Hindlimb muscle (tissue), 1 donor: ENCODE results near the gene HSD3B1. TPM values are rescaled to one million over a fixed set of nuclear protein-coding genes. Genes with fewer than 3 reads are reported as not detected.
"Not testable (repeated sequence)": the region's sequence is repeated elsewhere in the genome, so short reads cannot be mapped to it uniquely, and the experiment has no call there.

Source experiments
- DNase-seq: peaks from one replicate; pipeline ENCODE4 v3.0.0-alpha.2; 2013
- polyA plus RNA-seq: library from polyadenylated mRNA; unstranded; fragments of 120-200 nt; gene quantifications from one replicate; pipeline ENCODE4 v1.2.1, GENCODE V29; 2013; ENCODE audit not compliant: insufficient read length

The HSD3B1 gene
- polyA plus RNA-seq, 1 donor = not detected

GRCh38 chr1:119492763-119493162 is 14.2 kb upstream of the HSD3B1 start:
- no peak for DNase-seq

GRCh38 chr1:119504831-119505230 is 2.2 kb upstream of the HSD3B1 start:
- no peak for DNase-seq

DNA sequence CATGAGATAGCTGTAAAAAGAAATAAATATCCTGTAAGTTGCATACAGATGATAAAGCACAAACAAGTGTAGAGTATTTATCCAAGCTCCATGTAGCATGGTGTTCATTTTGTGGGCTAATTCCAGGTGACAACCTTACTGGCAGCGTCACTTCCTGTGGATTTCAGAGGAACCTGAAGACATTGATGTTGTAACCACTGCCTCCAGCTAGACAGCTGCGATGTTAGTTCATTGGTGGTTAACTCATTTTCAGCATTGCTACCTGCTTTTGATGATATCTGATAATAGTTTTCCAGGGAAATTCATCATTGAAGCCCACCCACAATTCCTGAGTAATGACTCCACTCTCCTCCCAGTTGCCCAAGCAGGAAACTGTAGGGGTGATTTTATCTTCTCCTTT is 3.0 kb downstream of the HSD3B1 start:
- DNase-seq = no peak

GRCh38 chr1:119515221-119515620 is 8.2 kb downstream of the HSD3B1 start:
- no peak for DNase-seq

DNA sequence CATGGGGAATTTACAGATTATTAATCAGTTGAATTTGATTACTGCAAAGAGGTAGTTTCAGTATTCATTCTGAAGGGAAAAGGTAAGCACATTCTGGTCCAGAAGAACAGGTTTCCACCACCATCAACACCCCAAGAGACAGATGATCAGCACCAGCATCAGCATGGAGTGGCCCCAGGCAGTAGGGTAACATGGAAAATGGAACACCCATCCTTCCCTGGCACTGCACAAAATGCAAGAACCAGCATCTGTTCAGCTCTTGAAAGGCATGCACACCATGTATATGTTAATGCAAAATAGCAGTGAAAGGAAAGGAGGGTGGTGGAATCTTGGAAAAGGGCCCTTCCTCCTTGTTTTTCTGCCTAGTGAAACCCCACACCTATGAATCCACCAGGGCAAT is 9.2 kb downstream of the HSD3B1 start:
- DNase-seq = no peak

DNA sequence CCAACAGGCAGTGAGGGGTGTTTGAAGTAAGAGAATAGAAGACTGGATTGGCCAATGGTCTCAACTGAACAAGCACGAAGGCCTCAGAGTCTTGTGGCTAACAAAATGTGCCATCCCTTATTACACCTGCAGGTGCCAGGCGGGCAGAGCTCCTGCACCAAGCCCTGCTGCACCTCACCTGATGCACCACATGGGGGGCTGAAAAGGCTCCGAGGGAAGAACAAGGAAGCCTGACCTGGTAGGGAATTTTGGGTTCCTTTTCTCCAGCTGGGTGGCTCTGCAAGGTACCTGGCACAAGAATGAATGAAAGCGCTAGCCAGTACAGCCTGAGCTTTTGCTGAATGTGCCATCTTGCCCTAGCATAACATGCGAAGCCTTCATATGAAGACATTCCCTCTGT is 9.7 kb downstream of the HSD3B1 start:
- DNase-seq = no peak

GRCh38 chr1:119517667-119518066 is 10.7 kb downstream of the HSD3B1 start:
- DNase-seq = not testable (repeated sequence)

DNA sequence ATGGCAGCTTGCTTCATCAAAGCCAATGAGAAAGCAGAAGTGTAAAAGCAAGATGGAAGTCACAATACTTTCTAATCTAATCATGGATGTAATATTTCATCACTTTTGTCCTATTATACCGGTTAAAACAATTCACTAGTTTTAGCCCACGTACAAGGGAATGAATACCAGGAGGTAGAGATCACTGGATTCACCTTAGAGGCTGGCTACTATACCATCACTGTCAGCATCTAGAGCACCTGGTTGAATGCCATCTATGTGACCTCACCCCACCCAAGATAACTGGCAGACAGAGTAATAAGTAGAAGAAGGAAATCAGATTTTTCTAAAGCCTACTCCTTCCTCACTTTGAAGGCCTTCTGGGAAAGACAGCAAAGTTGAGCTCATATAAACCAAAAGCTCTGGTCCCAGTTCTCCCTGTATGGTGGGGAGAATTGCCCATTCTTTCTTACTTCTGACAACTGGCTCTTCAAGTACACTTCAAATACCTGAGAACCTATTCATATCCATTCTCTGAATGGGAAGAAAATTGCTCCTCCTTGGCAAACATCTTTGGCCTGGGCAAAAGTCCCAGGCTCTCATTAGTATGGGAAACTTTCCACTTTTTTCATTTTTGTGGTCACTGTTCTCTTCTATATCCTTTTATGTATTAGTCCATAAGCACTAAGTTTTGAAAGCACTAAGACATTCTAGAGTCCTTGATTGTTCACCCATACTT is 24.8 kb downstream of the HSD3B1 start:
- DNase-seq = no peak

- no peak for DNase-seq
These were observed 25.4 kb downstream of the HSD3B1 start for GRCh38 chr1:119532324-119532910.

DNA sequence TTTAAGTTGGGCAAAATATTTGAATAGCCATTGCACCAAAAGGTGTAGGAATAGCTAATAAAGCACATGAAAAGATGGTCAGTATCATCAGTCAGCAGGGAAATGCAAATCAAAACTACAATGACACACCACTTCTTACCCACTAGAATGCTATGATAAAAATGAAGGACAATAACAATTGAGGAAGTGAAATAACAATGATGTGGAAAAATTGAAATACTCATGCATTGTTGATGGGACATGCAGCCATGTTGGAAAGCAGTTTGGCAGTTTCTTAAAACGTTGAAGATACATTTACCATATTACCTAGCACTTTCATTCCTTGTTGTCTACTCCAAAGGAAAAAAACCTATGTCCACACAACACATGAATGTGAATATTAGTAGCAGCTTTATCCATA is 28.4 kb downstream of the HSD3B1 start:
- DNase-seq = no peak

- no peak for DNase-seq
These were observed 31.0 kb downstream of the HSD3B1 start for GRCh38 chr1:119537966-119538365.

- DNase-seq = no peak
These were observed 32.6 kb downstream of the HSD3B1 start for GRCh38 chr1:119539636-119540035.

GRCh38 chr1:119541389-119541788 is 34.4 kb downstream of the HSD3B1 start:
- no peak for DNase-seq

GRCh38 chr1:119542492-119542946 is 35.5 kb downstream of the HSD3B1 start:
- no peak for DNase-seq

GRCh38 chr1:119544165-119544762 is 37.3 kb downstream of the HSD3B1 start:
- no peak for DNase-seq

DNA sequence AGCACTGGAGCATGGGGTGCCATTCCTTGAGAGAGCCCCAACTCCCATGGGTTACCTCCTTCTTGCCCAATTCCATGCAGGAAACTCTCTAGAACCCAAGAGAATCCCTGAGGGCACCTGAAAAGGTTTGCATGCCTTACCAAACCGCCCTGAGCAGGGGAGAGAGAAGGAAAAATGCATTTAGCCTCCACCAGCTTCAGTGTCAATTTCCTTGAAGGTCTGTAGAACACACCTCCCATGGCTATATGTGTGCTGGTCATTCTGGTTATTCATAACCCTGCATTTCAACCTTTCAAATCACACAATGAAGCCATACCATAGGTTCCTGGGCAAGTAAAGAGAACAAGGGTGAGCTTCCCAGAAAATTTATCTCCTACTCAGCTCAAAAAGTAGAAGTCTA is 39.6 kb downstream of the HSD3B1 start:
- DNase-seq = no peak

GRCh38 chr1:119547306-119547705 is 40.3 kb downstream of the HSD3B1 start:
- DNase-seq = no peak

DNA sequence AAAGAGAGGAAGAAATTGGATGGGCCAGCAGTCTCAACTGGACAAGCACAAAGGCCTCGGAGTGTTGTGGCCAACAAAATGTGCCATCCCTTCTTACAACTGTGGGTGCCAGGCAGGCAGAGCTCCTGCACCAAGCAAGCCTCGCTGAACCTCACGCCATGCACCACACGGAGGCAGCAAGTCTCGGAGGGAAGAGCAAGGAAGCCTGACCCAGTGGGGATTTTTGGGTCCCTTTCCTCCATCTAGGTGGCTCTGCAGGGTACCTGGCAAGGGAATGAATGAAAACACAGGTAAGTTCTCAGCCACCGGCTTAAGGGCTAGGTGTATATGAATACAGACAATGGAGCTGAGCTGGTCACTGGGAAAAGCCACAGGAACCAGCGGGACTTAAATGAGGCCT is 40.8 kb downstream of the HSD3B1 start:
- no peak for DNase-seq

DNA sequence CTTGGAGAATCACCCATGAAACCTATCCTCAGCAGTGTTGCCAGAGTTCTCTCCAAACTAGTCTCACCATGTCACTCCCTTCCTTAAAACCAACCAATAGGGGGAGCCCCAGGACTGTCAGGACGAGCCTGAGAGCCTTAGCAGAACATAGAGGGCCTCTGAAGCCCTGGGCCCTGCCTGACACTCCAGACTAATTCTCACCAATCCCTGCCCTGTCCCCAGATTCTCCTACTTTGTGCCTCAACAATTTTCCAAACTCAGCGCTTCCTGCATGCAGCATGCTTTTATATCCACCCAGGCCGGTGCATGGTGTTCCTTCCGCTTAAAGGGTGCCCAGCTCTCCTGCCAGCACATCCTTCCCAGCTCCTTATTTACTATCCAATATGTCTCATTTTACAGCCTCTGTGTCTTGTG is 42.7 kb downstream of the HSD3B1 start:
- peak; percentile 71 for DNase-seq

- DNase-seq = peak; percentile 45
These were observed 43.4 kb downstream of the HSD3B1 start for GRCh38 chr1:119550381-119550780.

GRCh38 chr1:119551218-119551617 is 44.2 kb downstream of the HSD3B1 start:
- DNase-seq = no peak

GRCh38 chr1:119552656-119553055 is 45.6 kb downstream of the HSD3B1 start:
- not testable (repeated sequence) for DNase-seq

- DNase-seq = not testable (repeated sequence)
These were observed 46.5 kb downstream of the HSD3B1 start for GRCh38 chr1:119553302-119554071.
